Nephron (organoid): ENCODE data around the gene RASEF.

ENCODE experiments used
- H3K27ac Mint-ChIP-seq, 3 experiments: 2 replicates each; pipeline ENCODE4 v1.8.0; 2020; ENCODE audit warnings: mixed read lengths in 3 of 3, mild to moderate bottlenecking in 2 of 3, moderate library complexity in 1 of 3
- H3K27me3 Mint-ChIP-seq: 2 replicates; pipeline ENCODE4 v1.8.0; 2021; ENCODE audit warnings: low read depth, mild to moderate bottlenecking, moderate library complexity, mixed read lengths
- H3K36me3 Mint-ChIP-seq: 2 replicates; pipeline ENCODE4 v1.8.0; 2020; ENCODE audit warnings: low read depth, mixed read lengths
- H3K4me1 Mint-ChIP-seq: 2 replicates; pipeline ENCODE4 v1.8.0; 2020; ENCODE audit warnings: mixed read lengths
- H3K4me3 Mint-ChIP-seq, 3 experiments: 2 replicates each; pipeline ENCODE4 v1.8.0; 2020; ENCODE audit warnings: mild to moderate bottlenecking in 3 of 3, mixed read lengths in 3 of 3, moderate library complexity in 2 of 3
- H3K9me3 Mint-ChIP-seq: 2 replicates; pipeline ENCODE4 v1.8.0; 2020; ENCODE audit warnings: mixed read lengths
- TF ChIP-seq, protein P1 (sequence below), 3 experiments: fragments of 200-600 bp; sonication (generic); IDR thresholded peaks; one replicate each; pipeline ENCODE4 v1.5.0; 2021; ENCODE audit warnings: antibody characterized with exemption in 3 of 3; ENCODE audit not compliant: unreplicated experiment in 3 of 3

Gene RASEF

DNA sequence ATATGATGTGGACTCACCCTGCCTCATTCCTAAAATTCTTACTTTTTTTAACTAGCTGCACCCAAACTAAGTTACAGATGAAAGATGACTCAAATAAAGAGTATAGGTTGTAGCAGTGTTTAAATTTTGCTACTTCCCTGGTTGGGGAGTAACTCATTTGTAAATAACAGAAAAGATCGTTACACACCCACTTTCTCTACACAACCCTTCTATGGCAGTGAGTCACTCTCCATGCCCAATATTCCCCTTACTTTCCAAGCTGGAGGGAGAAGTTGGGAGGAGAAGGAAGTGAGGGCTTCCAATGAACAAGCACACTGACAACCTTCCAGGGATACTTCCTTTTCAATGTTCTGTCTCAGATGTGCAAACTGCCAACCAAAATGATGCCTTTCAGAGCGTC, 1.9 kb downstream of the RASEF start:
- peak overlapping the region; percentile 85 to 96 (median 93) for H3K4me3 Mint-ChIP-seq
- peaks cover 32% of the 10 kb centered on the region for H3K4me1 Mint-ChIP-seq
- TF ChIP-seq, protein P1, sequence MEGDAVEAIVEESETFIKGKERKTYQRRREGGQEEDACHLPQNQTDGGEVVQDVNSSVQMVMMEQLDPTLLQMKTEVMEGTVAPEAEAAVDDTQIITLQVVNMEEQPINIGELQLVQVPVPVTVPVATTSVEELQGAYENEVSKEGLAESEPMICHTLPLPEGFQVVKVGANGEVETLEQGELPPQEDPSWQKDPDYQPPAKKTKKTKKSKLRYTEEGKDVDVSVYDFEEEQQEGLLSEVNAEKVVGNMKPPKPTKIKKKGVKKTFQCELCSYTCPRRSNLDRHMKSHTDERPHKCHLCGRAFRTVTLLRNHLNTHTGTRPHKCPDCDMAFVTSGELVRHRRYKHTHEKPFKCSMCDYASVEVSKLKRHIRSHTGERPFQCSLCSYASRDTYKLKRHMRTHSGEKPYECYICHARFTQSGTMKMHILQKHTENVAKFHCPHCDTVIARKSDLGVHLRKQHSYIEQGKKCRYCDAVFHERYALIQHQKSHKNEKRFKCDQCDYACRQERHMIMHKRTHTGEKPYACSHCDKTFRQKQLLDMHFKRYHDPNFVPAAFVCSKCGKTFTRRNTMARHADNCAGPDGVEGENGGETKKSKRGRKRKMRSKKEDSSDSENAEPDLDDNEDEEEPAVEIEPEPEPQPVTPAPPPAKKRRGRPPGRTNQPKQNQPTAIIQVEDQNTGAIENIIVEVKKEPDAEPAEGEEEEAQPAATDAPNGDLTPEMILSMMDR (IDR thresholded peaks at IDR 0.05; ENCODE audit: unreplicated experiment in 3 of 3): no peak
- peak overlapping the region in 1 of 3 experiments; percentile 45 for H3K27ac Mint-ChIP-seq
- peaks cover 4% of the 10 kb centered on the region for H3K36me3 Mint-ChIP-seq
- H3K27me3 Mint-ChIP-seq: peaks cover 67% of the 10 kb centered on the region
- peaks cover 8% of the 10 kb centered on the region for H3K9me3 Mint-ChIP-seq

DNA sequence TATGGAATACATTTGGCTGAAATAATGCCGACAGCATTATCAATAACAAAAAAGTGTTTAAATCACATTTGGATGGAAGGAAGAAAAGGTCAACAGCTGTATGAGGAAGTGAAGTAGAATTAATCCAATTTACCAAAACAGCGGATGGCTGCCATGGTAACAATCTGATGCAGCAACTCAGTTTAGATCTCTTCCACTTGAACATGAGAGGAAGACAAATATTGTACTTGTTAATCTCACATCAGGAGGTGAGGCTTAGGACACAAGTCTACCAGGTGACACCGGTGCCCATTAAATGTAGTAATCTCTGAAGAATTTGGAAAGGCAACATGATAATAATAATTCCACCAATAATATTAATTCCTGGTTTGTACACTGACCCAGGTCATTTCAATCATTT, 2.4 kb downstream of the RASEF start:
- H3K36me3 Mint-ChIP-seq: peaks cover 5% of the 10 kb centered on the region
- H3K9me3 Mint-ChIP-seq: peaks cover 8% of the 10 kb centered on the region
- peak overlapping the region in 2 of 3 experiments; percentile 62 to 96 for H3K4me3 Mint-ChIP-seq
- TF ChIP-seq, protein P1 (IDR thresholded peaks at IDR 0.05; ENCODE audit: unreplicated experiment in 3 of 3): no peak
- H3K4me1 Mint-ChIP-seq: peaks cover 32% of the 10 kb centered on the region
- H3K27me3 Mint-ChIP-seq: peaks cover 63% of the 10 kb centered on the region
- no peak overlapping the region for H3K27ac Mint-ChIP-seq

- Mint-ChIP-seq H3K27ac (no peak overlapping the region), H3K9me3 (peaks cover 7% of the 10 kb centered on the region), H3K36me3 (peaks cover 9% of the 10 kb centered on the region), H3K27me3 (peaks cover 55% of the 10 kb centered on the region), H3K4me1 (peaks cover 32% of the 10 kb centered on the region), H3K4me3 (no peak overlapping the region)
- TF ChIP-seq, protein P1 (IDR thresholded peaks at IDR 0.05; ENCODE audit: unreplicated experiment in 3 of 3): no peak
Measured at GRCh38 chr9:83059417-83059816, 3.5 kb downstream of the RASEF start.

DNA sequence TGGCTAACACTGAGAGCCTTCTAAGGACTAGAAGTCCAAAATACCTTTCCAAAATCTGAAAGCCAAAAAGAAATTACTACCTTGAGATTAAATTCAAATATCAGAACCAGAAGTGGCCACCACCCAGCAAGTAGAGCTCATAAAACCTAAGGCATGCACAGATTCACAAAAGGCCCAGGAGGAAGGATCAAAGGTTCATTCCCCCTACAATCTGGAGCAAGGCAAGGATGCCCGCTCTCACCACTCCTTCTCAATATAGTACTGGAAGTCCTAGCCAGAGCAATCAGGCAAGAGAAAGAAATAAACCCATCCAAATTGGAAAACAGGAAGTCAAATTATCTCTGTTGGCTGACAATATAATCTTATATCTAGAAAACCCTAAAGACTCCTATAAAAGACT, 6.0 kb downstream of the RASEF start:
- Mint-ChIP-seq H3K27ac (no peak overlapping the region), H3K4me1 (peaks cover 20% of the 10 kb centered on the region), H3K9me3 (peaks cover 7% of the 10 kb centered on the region), H3K4me3 (no peak overlapping the region), H3K36me3 (peaks cover 9% of the 10 kb centered on the region), H3K27me3 (peaks cover 36% of the 10 kb centered on the region)
- TF ChIP-seq, protein P1 (IDR thresholded peaks at IDR 0.05; ENCODE audit: unreplicated experiment in 3 of 3): no peak

GRCh38 chr9:83056174-83056573, 6.8 kb downstream of the RASEF start:
- TF ChIP-seq, protein P1 (IDR thresholded peaks at IDR 0.05; ENCODE audit: unreplicated experiment in 3 of 3): no peak
- no peak overlapping the region for H3K4me3 Mint-ChIP-seq
- peaks cover 13% of the 10 kb centered on the region for H3K4me1 Mint-ChIP-seq
- peaks cover 9% of the 10 kb centered on the region for H3K36me3 Mint-ChIP-seq
- H3K27me3 Mint-ChIP-seq: peaks cover 28% of the 10 kb centered on the region
- H3K27ac Mint-ChIP-seq: no peak overlapping the region
- peaks cover 7% of the 10 kb centered on the region for H3K9me3 Mint-ChIP-seq
